ENCODE data around the gene GULP1. TPM values are rescaled to one million over a fixed set of nuclear protein-coding genes. Genes with fewer than 3 reads are reported as not detected.

Gene GULP1
- total and polyA plus RNA-seq, 2 of the 13 experiments (the other 11 are each of a cell fraction or from before 2014, with no cell fraction given), result 0.15 TPM; not detected in 1

GRCh38 chr2:188314314-188315054 lies 22.8 kb downstream of the GULP1 start:
- Histone ChIP-seq H3K4me1 (ENCODE audit: insufficient read depth, low read length) (no peaks in the 10 kb centered on the region), H3K27ac (ENCODE audit: extremely low read length, insufficient read depth, low read length) (no peak overlapping the region), H3K79me2 (ENCODE audit: insufficient read depth, low read length) (no peaks in the 10 kb centered on the region), H2AFZ (ENCODE audit: low read length) (no peak overlapping the region), H3K9me3 (ENCODE audit: low read length) (no peaks in the 10 kb centered on the region), H3K9ac (ENCODE audit: insufficient read depth, low read depth, low read length) (no peak overlapping the region), H3K36me3 (replicated peaks in 1 of 2; ENCODE audit: control insufficient read depth in 1 of 2, insufficient read depth in 2 of 2, low read length in 2 of 2) (no peaks in the 10 kb centered on the region), H3K4me3 (replicated peaks in 1 of 3; ENCODE audit: insufficient read depth in 1 of 3, low read depth in 2 of 3, low read length in 3 of 3) (no peak overlapping the region), H3K27me3 (ENCODE audit: control insufficient read depth in 1 of 2, insufficient read depth in 2 of 2, low read length in 2 of 2) (no peaks in the 10 kb centered on the region), H3K4me2 (ENCODE audit: low read depth, low read length) (no peak overlapping the region), H4K20me1 (ENCODE audit: insufficient read depth, low read length) (no peaks in the 10 kb centered on the region)
- ChIA-PET CTCF (ENCODE audit: low intra/inter-chr PET ratio, low total read pairs) (no interaction called here), POLR2A (no interaction called here)
- WGBS (ENCODE audit: low lambda C conversion rate), result 9% methylated on average over 6 of the region's 6 CpGs
- DNase-seq (ENCODE audit: low spot score) (no peak), FAIRE-seq (no peak), ATAC-seq (no peak)
- no peak for TF ChIP-seq SMAD1 (CRISPR knock-in tag; IDR thresholded peaks at IDR 0.05; ENCODE audit: borderline replicate concordance, low read depth)
- no peak for TF ChIP-seq ATF1 (CRISPR knock-in tag; IDR thresholded peaks at IDR 0.05)
- no peak for TF ChIP-seq KLF16 (CRISPR knock-in tag; IDR thresholded peaks at IDR 0.05)
- no peak for TF ChIP-seq PHF8 (CRISPR knock-in tag; IDR thresholded peaks at IDR 0.05)
- no peak for TF ChIP-seq FOXP1 (IDR thresholded peaks at IDR 0.05)
- no peak for TF ChIP-seq FOXP1 (CRISPR knock-in tag; IDR thresholded peaks at IDR 0.05)
- no peak for TF ChIP-seq ARID2 (CRISPR knock-in tag; IDR thresholded peaks at IDR 0.05; ENCODE audit: borderline replicate concordance)
- TF ChIP-seq IKZF1 (IDR thresholded peaks at IDR 0.05), result no peak
- TF ChIP-seq REXO4 (CRISPR knock-in tag; IDR thresholded peaks at IDR 0.05; ENCODE audit: borderline replicate concordance), result no peak
- no peak for TF ChIP-seq NFIC (IDR thresholded peaks at IDR 0.05; ENCODE audit: low read length)
- TF ChIP-seq HES4 (CRISPR knock-in tag; IDR thresholded peaks at IDR 0.05; ENCODE audit: borderline replicate concordance), result no peak
- no peak for TF ChIP-seq ATM (IDR thresholded peaks at IDR 0.05; ENCODE audit: borderline replicate concordance)
- TF ChIP-seq CENPX (CRISPR knock-in tag; IDR thresholded peaks at IDR 0.05), result no peak
- no peak for TF ChIP-seq HINFP (CRISPR knock-in tag; IDR thresholded peaks at IDR 0.05; ENCODE audit: low read depth)
- TF ChIP-seq BORCS8-MEF2B (CRISPR knock-in tag; IDR thresholded peaks at IDR 0.05), result no peak
- no TSS peak for BruUV-seq (replicated peaks)
- in situ Hi-C loops (cut with HindIII; ENCODE audit: extremely low pct_ligation_motif_present, low pct_unique_long_range_greater_than_20kb), result no loop called here
- intact Hi-C loops (cut with micrococcal nuclease; ENCODE audit: unreplicated experiment), result no loop called here

Data from HepG2 (cell line).